SK-N-SH (cell line): ENCODE measurements around the gene TPD52L2. TPM values are rescaled to one million over a fixed set of nuclear protein-coding genes. Genes with fewer than 3 reads are reported as not detected.

Source experiments
- CTCF ChIA-PET: fragments of 300-600, 350-600 bp; formaldehyde crosslinking; extraction: SDS; loops from one replicate; lab custom pipeline; 2021; lab: Yijun Ruan, JAX
- POLR2A ChIA-PET: fragments of 350-600 bp; sonication (Branson Sonifier 250); formaldehyde crosslinking; extraction: SDS; loops from one replicate; lab custom pipeline; 2020; ENCODE audit warnings: antibody characterized with exemption, inconsistent platforms; lab: Yijun Ruan, JAX
- DNase-seq: peaks from one replicate; pipeline ENCODE4 v3.0.0; 2012
- H2AFZ ChIP-seq: fragments of 200-600 bp; sonication (generic); 2 replicates; pipeline ENCODE4 v1.8.1; 2016; ENCODE audit warnings: antibody characterized with exemption, mild to moderate bottlenecking, low read depth
- H3F3A ChIP-seq: fragments of 200-600 bp; sonication (generic); replicated peaks from 2 replicates; pipeline ENCODE3; 2016; ENCODE audit warnings: antibody characterized with exemption, mild to moderate bottlenecking; ENCODE audit not compliant: insufficient read depth
- H3K27ac ChIP-seq, 2 experiments: fragments of 200-500 bp in 1 of 2; fragments of 200-600 bp in 1 of 2; sonication (Bioruptor generic) in 1 of 2; sonication (generic), shearing (Covaris generic) in 1 of 2; 2 replicates each; pipeline versions ENCODE4 v1.5.1 to v1.6.1; 2014 to 2016; ENCODE audit warnings: low read depth in 2 of 2, inconsistent platforms in 1 of 2, low read length in 1 of 2, mild to moderate bottlenecking in 1 of 2, mixed read lengths in 1 of 2
- H3K27me3 ChIP-seq: fragments of 200-600 bp; sonication (generic), shearing (Covaris generic); 2 replicates; pipeline ENCODE4 v1.6.1; 2016; ENCODE audit warnings: mixed run types; ENCODE audit not compliant: insufficient read depth
- H3K36me3 ChIP-seq, 2 experiments: fragments of 200-500 bp in 1 of 2; fragments of 200-600 bp in 1 of 2; sonication (Bioruptor generic) in 1 of 2; sonication (generic) in 1 of 2; replicated peaks in 1 of 2; 2 replicates each; pipeline versions ENCODE3 to v1.5.1; 2014 to 2016; ENCODE audit warnings: low read length in 1 of 2, mild to moderate bottlenecking in 1 of 2; ENCODE audit not compliant: insufficient read depth in 2 of 2, control insufficient read depth in 1 of 2
- H3K4me1 ChIP-seq, 2 experiments: fragments of 200-500 bp in 1 of 2; fragments of 200-600 bp in 1 of 2; sonication (Bioruptor generic) in 1 of 2; sonication (generic), shearing (Covaris generic) in 1 of 2; 2 replicates each; pipeline versions ENCODE4 v1.5.1 to v1.6.1; 2014 to 2016; ENCODE audit warnings: low read depth in 1 of 2, low read length in 1 of 2, mixed run types in 1 of 2; ENCODE audit not compliant: insufficient read depth in 2 of 2, control insufficient read depth in 1 of 2
- H3K4me2 ChIP-seq: fragments of 200-600 bp; sonication (generic), shearing (Covaris generic); 2 replicates; pipeline ENCODE4 v1.6.1; 2017; ENCODE audit warnings: mixed run types
- H3K4me3 ChIP-seq, 2 experiments: fragments of 200-500 bp in 1 of 2; fragments of 200-600 bp in 1 of 2; sonication (Bioruptor generic) in 1 of 2; sonication (generic), shearing (Covaris generic) in 1 of 2; 2 replicates each; pipeline versions ENCODE4 v1.5.1 to v1.8.1; 2014 to 2016; ENCODE audit warnings: low read depth in 2 of 2, inconsistent platforms in 1 of 2, low read length in 1 of 2, mild to moderate bottlenecking in 1 of 2, mixed read lengths in 1 of 2, moderate library complexity in 1 of 2
- H3K79me2 ChIP-seq: fragments of 200-600 bp; sonication (generic); 2 replicates; pipeline ENCODE4 v1.8.1; 2017; ENCODE audit warnings: mild to moderate bottlenecking; ENCODE audit not compliant: insufficient read depth
- H3K9ac ChIP-seq: fragments of 200-600 bp; sonication (generic); 2 replicates; pipeline ENCODE4 v1.6.1; 2017; ENCODE audit warnings: mixed run types
- H3K9me2 ChIP-seq: fragments of 200-600 bp; sonication (generic); 2 replicates; pipeline ENCODE4 v1.6.1; 2017; ENCODE audit warnings: mixed run types
- H3K9me3 ChIP-seq: fragments of 200-600 bp; sonication (generic); 2 replicates; pipeline ENCODE4 v1.6.1; 2017; ENCODE audit warnings: mixed run types, mild to moderate bottlenecking, moderate library complexity
- H4K20me1 ChIP-seq: fragments of 200-600 bp; sonication (generic); 2 replicates; pipeline ENCODE4 v1.6.1; 2017; ENCODE audit warnings: mild to moderate bottlenecking, mixed run types; ENCODE audit not compliant: insufficient read depth
- CTCF ChIP-seq: fragments of 200-600 bp; sonication (generic); IDR thresholded peaks from 2 replicates; pipeline ENCODE4 v1.6.1; 2017; ENCODE audit warnings: antibody characterized with exemption, mild to moderate bottlenecking, moderate library complexity
- ELF1 ChIP-seq: IDR thresholded peaks from 2 replicates; pipeline ENCODE4 v1.4.0; 2012
- EP300 ChIP-seq, 2 experiments: IDR thresholded peaks; 2 replicates each; pipeline versions ENCODE4 v1.4.0 to v1.6.1; 2012; ENCODE audit warnings: borderline replicate concordance in 1 of 2, low read depth in 1 of 2, low read length in 1 of 2
- EZH2phosphoT487 ChIP-seq: fragments of 200-600 bp; sonication (generic); IDR thresholded peaks from 2 replicates; pipeline ENCODE4 v1.6.1; 2017; ENCODE audit warnings: low read depth, mixed run types, mild to moderate bottlenecking, antibody characterized with exemption, moderate library complexity, borderline replicate concordance
- FOXM1 ChIP-seq: IDR thresholded peaks from 2 replicates; pipeline ENCODE4 v1.4.0; 2012; ENCODE audit warnings: low read depth, mild to moderate bottlenecking
- GABPA ChIP-seq: IDR thresholded peaks from 2 replicates; pipeline ENCODE4 v1.4.0; 2012; ENCODE audit warnings: low read depth, mild to moderate bottlenecking
- GATA2 ChIP-seq: sonication (generic); formaldehyde crosslinking; IDR thresholded peaks from 2 replicates; pipeline ENCODE4 v1.5.0; 2020; ENCODE audit warnings: mild to moderate bottlenecking, missing genetic modification reagents
- MEF2A ChIP-seq: IDR thresholded peaks from 2 replicates; pipeline ENCODE4 v1.4.0; 2012; ENCODE audit warnings: low read depth, borderline replicate concordance
- NFIC ChIP-seq: IDR thresholded peaks from 2 replicates; pipeline ENCODE4 v1.4.0; 2012; ENCODE audit warnings: borderline replicate concordance
- POLR2AphosphoS5 ChIP-seq: IDR thresholded peaks from 2 replicates; pipeline ENCODE4 v1.6.1; 2012; ENCODE audit warnings: low read depth, low read length
- RCOR1 ChIP-seq: fragments of 150-350 bp; IDR thresholded peaks from 2 replicates; pipeline ENCODE4 v1.6.1; 2017; ENCODE audit warnings: antibody characterized with exemption, low read length
- RFX5 ChIP-seq: IDR thresholded peaks from 2 replicates; pipeline ENCODE4 v1.6.1; 2012; ENCODE audit warnings: mild to moderate bottlenecking, improper control_type of control experiment, low read length
- SMC3 ChIP-seq: IDR thresholded peaks from 2 replicates; pipeline ENCODE4 v1.6.1; 2012; ENCODE audit warnings: low read depth, low read length, improper control_type of control experiment
- TCF12 ChIP-seq: IDR thresholded peaks from 2 replicates; pipeline ENCODE4 v1.4.0; 2012
- TEAD4 ChIP-seq: IDR thresholded peaks from 2 replicates; pipeline ENCODE4 v1.4.0; 2012; ENCODE audit warnings: mild to moderate bottlenecking, borderline replicate concordance; ENCODE audit not compliant: insufficient read depth
- USF1 ChIP-seq: IDR thresholded peaks from 2 replicates; pipeline ENCODE4 v1.4.0; 2012; ENCODE audit warnings: low read depth, borderline replicate concordance
- YY1 ChIP-seq: IDR thresholded peaks from 2 replicates; pipeline ENCODE4 v1.4.0; 2012; ENCODE audit warnings: low read depth, mild to moderate bottlenecking
- ZBTB33 ChIP-seq: IDR thresholded peaks from 2 replicates; pipeline ENCODE4 v1.4.0; 2012; ENCODE audit warnings: low read depth, borderline replicate concordance
- WGBS: methylation state at CpG from one replicate; pipeline ENCODE4 v1.1.6; 2017; ENCODE audit warnings: low lambda C conversion rate; 5-methylcytosine and 5-hydroxymethylcytosine counted together
- polyA plus RNA-seq, 3 experiments: library from polyadenylated mRNA; depleted of rRNA; stranded (reverse); fragments of >200 nt; gene quantifications; 2 replicates each; pipeline ENCODE4 v1.2.3, GENCODE V29; 2012
- TF ChIP-seq, protein P1 (sequence below): IDR thresholded peaks from 2 replicates; pipeline ENCODE4 v1.4.0; 2012; ENCODE audit warnings: low read depth

The TPD52L2 gene
- polyA plus RNA-seq, 1 of the 3 experiments (the other 2 are of a cell fraction), result 137 TPM

GRCh38 chr20:63821811-63822210 lies 43.3 kb upstream of the TPD52L2 start:
- H3F3A ChIP-seq, result no peaks in the 10 kb centered on the region
- no peak overlapping the region for H3K9ac ChIP-seq
- no peaks in the 10 kb centered on the region for H3K27me3 ChIP-seq
- no peak overlapping the region for H3K27ac ChIP-seq
- H3K9me2 ChIP-seq, result no peaks in the 10 kb centered on the region
- ChIA-PET POLR2A (no interaction called here), CTCF (interaction anchor here (1.1 kb wide), 1 partner anchor 36 kb away, joined by 3 read pairs; no protein-coding TSS in a partner anchor)
- no peaks in the 10 kb centered on the region for H4K20me1 ChIP-seq
- TF ChIP-seq TCF12, result no peak
- H3K4me3 ChIP-seq, result no peak overlapping the region
- no peaks in the 10 kb centered on the region for H3K79me2 ChIP-seq
- H3K4me1 ChIP-seq, result no peaks in the 10 kb centered on the region
- 79% methylated on average over 8 of the region's 8 CpGs for WGBS
- no peak for DNase-seq
- no peak overlapping the region for H3K4me2 ChIP-seq
- H2AFZ ChIP-seq, result no peak overlapping the region
- H3K36me3 ChIP-seq, result no peaks in the 10 kb centered on the region
- H3K9me3 ChIP-seq, result no peaks in the 10 kb centered on the region

DNA sequence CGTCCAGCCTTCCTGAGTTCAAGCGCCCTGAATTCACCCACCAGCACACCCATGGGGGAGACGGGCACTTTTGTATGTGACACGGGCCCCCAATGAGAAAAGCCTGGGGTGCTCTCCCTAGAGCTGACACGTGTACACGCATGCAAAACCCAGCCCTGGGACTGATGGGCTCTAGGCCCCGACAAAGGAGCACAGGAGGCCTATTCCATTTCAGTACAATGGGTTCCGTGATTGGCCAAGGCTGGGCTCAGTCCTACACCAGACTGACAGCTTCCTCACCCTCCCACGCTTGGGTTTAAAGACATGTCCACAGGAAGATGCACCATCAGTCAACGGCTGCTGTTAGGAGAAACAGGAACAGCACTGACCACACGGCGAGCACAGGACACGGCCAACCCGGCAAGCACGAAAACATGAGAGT lies 42.8 kb upstream of the TPD52L2 start:
- Histone ChIP-seq H4K20me1 (no peaks in the 10 kb centered on the region), H3F3A (no peaks in the 10 kb centered on the region), H3K4me2 (no peak overlapping the region), H3K36me3 (no peaks in the 10 kb centered on the region), H2AFZ (no peak overlapping the region), H3K9me3 (no peaks in the 10 kb centered on the region), H3K9ac (no peak overlapping the region), H3K27me3 (no peaks in the 10 kb centered on the region), H3K27ac (no peak overlapping the region), H3K79me2 (no peaks in the 10 kb centered on the region), H3K4me1 (no peaks in the 10 kb centered on the region), H3K4me3 (no peak overlapping the region), H3K9me2 (no peaks in the 10 kb centered on the region)
- no peak for DNase-seq
- CTCF ChIA-PET, result no interaction called here
- WGBS, result 84% methylated on average over 6 of the region's 15 CpGs
- POLR2A ChIA-PET, result no interaction called here
- TF ChIP-seq YY1 (no peak), ZBTB33 (no peak), GATA2 (CRISPR knock-in tag) (no peak), RCOR1 (no peak), GABPA (no peak), TEAD4 (no peak), ELF1 (no peak)

GRCh38 chr20:63823691-63824311 lies 41.3 kb upstream of the TPD52L2 start:
- CTCF ChIA-PET, result interaction anchor here (0.7 to 1.0 kb wide), 2 partner anchors 38 to 150 kb away, joined by 3 read pairs; no protein-coding TSS in a partner anchor
- Histone ChIP-seq H3K27me3 (no peaks in the 10 kb centered on the region), H4K20me1 (no peaks in the 10 kb centered on the region), H3K9me2 (no peaks in the 10 kb centered on the region), H3K4me1 (no peaks in the 10 kb centered on the region), H3K4me2 (no peak overlapping the region), H3K79me2 (no peaks in the 10 kb centered on the region), H3K36me3 (no peaks in the 10 kb centered on the region), H2AFZ (no peak overlapping the region), H3F3A (no peaks in the 10 kb centered on the region), H3K4me3 (no peak overlapping the region), H3K9me3 (no peaks in the 10 kb centered on the region)
- POLR2A ChIA-PET, result no interaction called here
- WGBS, result 76% methylated on average over 11 of the region's 12 CpGs
- no peak for TF ChIP-seq USF1
- TF ChIP-seq TCF12, result no peak
- TF ChIP-seq CTCF, result no peak
- no peak for TF ChIP-seq SMC3
- TF ChIP-seq GABPA, result no peak
- no peak for TF ChIP-seq MEF2A
- no peak for TF ChIP-seq NFIC
- TF ChIP-seq POLR2AphosphoS5, result no peak
- TF ChIP-seq FOXM1, result no peak
- TF ChIP-seq RFX5, result no peak
- no peak for TF ChIP-seq EZH2phosphoT487
- TF ChIP-seq, protein P1, sequence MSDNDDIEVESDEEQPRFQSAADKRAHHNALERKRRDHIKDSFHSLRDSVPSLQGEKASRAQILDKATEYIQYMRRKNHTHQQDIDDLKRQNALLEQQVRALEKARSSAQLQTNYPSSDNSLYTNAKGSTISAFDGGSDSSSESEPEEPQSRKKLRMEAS, result no peak
- TF ChIP-seq EP300 (IDR thresholded peaks at IDR 0.05; ENCODE audit: borderline replicate concordance in 1 of 2, low read depth in 1 of 2, low read length in 1 of 2), result no peak
- TF ChIP-seq ELF1, result no peak
- TF ChIP-seq, all 33 proteins: peak for 0
- no peak for DNase-seq
- Histone ChIP-seq H3K9ac (no peak overlapping the region), H3K27ac (no peak overlapping the region)
